RPMI7951 (cell line): ENCODE data around the gene MRPL45. TPM values are rescaled to one million over a fixed set of nuclear protein-coding genes. Genes with fewer than 3 reads are reported as not detected.

ENCODE experiments used
- total RNA-seq: library from RNA; depleted of rRNA; stranded (reverse); fragments of >200 nt; shearing (Covaris generic); gene quantifications from 2 replicates; pipeline ENCODE4 v1.2.3, GENCODE V29; 2014; rRNA removed

Gene MRPL45
- total RNA-seq, 1 experiment from 2014 or later = 39.9 TPM

Other genes starting within 250 kb of the MRPL45 start
- not detected in 2 replicates for gene TBC1D3C, start 228.5 kb upstream of the MRPL45 start, total RNA-seq
- not detected in 2 replicates for gene TBC1D3E, start 169.2 kb upstream of the MRPL45 start, total RNA-seq
- gene TBC1D3, start 104.6 kb upstream of the MRPL45 start, total RNA-seq = not detected in 2 replicates
- gene GPR179, start 46.8 kb downstream of the MRPL45 start, total RNA-seq = not detected in 2 replicates
- 5.2 and 5.4 TPM in 2 replicates for gene SOCS7, start 54.7 kb downstream of the MRPL45 start, total RNA-seq
- gene ARHGAP23, start 131.3 kb downstream of the MRPL45 start, total RNA-seq = 4.6 and 6.3 TPM in 2 replicates